ENCODE data around the gene FKBP5. TPM values are rescaled to one million over a fixed set of nuclear protein-coding genes. Genes with fewer than 3 reads are reported as not detected.
"Not testable (repeated sequence)": the region's sequence is repeated elsewhere in the genome, so short reads cannot be mapped to it uniquely, and the experiment has no call there.

FKBP5 gene
- total RNA-seq, 4 donors from 2014 or later = 453 to 676 (median 478) TPM

DNA sequence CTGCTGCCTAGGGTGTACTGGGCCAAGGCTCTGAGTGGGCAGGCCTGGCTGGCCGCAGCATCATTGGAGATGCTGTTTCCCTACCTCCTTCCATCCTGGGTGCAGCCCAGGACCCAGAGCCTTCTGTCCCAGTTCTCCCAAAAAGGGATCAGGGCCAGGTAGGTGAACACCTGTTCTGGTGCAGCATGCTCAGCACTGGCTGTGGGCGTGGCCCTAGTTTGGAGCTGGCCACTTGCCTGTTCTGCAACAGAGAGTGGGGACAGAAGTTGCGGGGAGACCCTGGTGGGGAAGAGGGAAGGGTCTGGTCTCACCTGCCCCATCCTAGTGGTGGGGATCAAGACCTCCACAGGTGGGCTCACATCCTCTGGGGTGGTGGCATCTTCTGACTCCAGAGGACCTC is 46.7 kb upstream of the FKBP5 start:
- no peak overlapping the region for H3K4me3 ChIP-seq
- 80% methylated on average over 2 of the region's 3 CpGs; no CpG with 5 or more reads in 1 of the 2 donors for WGBS, 2 donors (ENCODE audit: low coverage in 1 of 2)
- no peaks in the 10 kb centered on the region for H3K36me3 ChIP-seq
- H3K9me3 ChIP-seq = no peaks in the 10 kb centered on the region
- H3K27ac ChIP-seq = peak overlapping the region in 1 of 4 donors; percentile 98
- no peak for ATAC-seq
- H3K4me1 ChIP-seq = peaks cover 9 to 66% (median 26%) of the 10 kb centered on the region in 3 donors
- TF ChIP-seq POLR2A (IDR thresholded peaks at IDR 0.05) (no peak), POLR2AphosphoS5 (IDR thresholded peaks at IDR 0.05) (no peak), CTCF (IDR thresholded peaks at IDR 0.05) (no peak), EP300 (IDR thresholded peaks at IDR 0.05) (no peak)
- H3K27me3 ChIP-seq = no peaks in the 10 kb centered on the region

- H3K36me3 ChIP-seq, H3K9me3 ChIP-seq, H3K4me3 ChIP-seq, H3K27me3 ChIP-seq, ATAC-seq: not testable (repeated sequence)
- Histone ChIP-seq H3K27ac (peak overlapping the region in 3 of 4 donors; percentile 94 to 100 (median 98)), H3K4me1 (peaks cover 20 to 77% (median 37%) of the 10 kb centered on the region in 3 donors)
- 90 to 100% methylated on average over 2 to 6 of the region's 12 CpGs for WGBS, 2 donors (ENCODE audit: low coverage in 1 of 2)
These were observed 45.6 kb upstream of the FKBP5 start for GRCh38 chr6:35734319-35734718.

- WGBS, 2 donors (ENCODE audit: low coverage in 1 of 2) = 82 to 100% methylated on average over 2 to 3 of the region's 8 CpGs
- Histone ChIP-seq H3K4me3 (no peak overlapping the region), H3K36me3 (no peaks in the 10 kb centered on the region), H3K27ac (peak overlapping the region; percentile 89 to 100 (median 96)), H3K9me3 (no peaks in the 10 kb centered on the region), H3K27me3 (no peaks in the 10 kb centered on the region), H3K4me1 (peaks cover 27 to 84% (median 44%) of the 10 kb centered on the region in 3 donors)
- no peak for ATAC-seq
- TF ChIP-seq CTCF (IDR thresholded peaks at IDR 0.05) (no peak), POLR2AphosphoS5 (IDR thresholded peaks at IDR 0.05) (no peak), POLR2A (IDR thresholded peaks at IDR 0.05) (no peak), EP300 (IDR thresholded peaks at IDR 0.05) (no peak)
These were observed 44.9 kb upstream of the FKBP5 start for GRCh38 chr6:35733633-35734032.

DNA sequence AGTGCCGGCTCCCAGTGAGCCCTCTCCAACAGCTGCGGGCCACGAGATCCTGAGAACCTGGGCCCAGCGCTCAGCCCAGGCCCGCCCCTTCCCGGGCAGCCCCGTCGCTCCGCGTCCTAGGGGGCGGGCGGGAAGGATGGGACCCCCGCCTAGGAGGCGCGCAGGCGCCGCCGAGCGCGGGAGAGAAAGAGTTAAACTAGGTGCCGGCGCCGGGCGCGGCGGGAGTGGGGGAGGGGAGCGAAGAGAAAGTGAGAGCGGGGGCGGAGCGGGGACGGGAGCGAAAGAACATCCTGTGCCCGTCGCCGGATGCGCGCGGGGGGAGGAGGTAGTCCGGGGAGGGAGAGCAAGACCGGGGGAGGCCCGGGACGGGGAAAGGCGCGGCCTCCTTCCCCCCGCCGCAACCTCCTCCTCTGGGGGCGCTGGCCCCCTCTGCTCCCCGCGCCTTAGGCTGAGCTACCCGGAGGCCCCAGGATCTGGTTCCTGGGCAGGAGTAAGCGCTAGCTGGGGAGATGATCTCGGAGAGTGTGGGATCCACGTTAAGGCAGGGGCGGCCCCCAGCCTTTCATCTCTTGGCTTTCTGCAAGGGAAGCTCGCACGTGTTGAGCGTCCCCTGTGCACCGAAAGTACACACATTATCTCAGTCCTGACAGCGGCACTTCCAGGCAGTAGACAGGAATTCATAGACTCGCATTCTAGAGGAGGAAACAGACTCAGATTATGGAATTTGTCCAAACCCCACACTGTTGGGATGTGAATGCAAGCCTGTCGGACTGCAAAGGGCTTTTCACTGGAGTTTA is 43.2 kb upstream of the FKBP5 start:
- Histone ChIP-seq H3K4me1 (peaks cover 32 to 93% (median 54%) of the 10 kb centered on the region in 3 donors), H3K27me3 (no peaks in the 10 kb centered on the region), H3K4me3 (peak overlapping the region; percentile 34 to 78), H3K9me3 (no peaks in the 10 kb centered on the region), H3K36me3 (no peaks in the 10 kb centered on the region), H3K27ac (peak overlapping the region; percentile 89 to 100 (median 96))
- TF ChIP-seq POLR2A (IDR thresholded peaks at IDR 0.05) (peak in 1 of 2 donors; percentile 18), CTCF (IDR thresholded peaks at IDR 0.05) (peak in 1 of 4 experiments; percentile 23), EP300 (IDR thresholded peaks at IDR 0.05) (peak; percentile 81), POLR2AphosphoS5 (IDR thresholded peaks at IDR 0.05) (peak; percentile 90)
- WGBS, 2 donors (ENCODE audit: low coverage in 1 of 2) = 0% methylated on average over 1 to 10 of the region's 61 CpGs
- ATAC-seq = peak; percentile 66

DNA sequence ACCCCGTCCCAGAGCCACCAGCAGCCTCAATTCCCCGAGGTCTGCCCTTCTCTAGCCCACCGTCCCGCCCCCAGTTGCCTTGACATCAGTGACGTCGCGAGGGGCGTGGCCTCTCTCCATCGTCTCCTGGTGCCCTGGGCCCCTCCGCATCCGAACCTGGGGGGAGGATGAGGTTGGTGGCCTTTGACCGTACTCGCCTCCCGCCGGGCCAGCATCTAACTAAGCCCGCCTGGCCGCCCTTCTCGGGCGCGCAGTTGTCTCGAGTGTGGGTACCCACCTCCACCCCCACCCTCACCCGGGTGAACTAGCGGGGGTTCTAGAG is 42.7 kb upstream of the FKBP5 start:
- Histone ChIP-seq H3K27me3 (no peaks in the 10 kb centered on the region), H3K36me3 (no peaks in the 10 kb centered on the region), H3K27ac (peak overlapping the region; percentile 89 to 100 (median 96)), H3K4me3 (peak overlapping the region; percentile 34 to 78), H3K9me3 (no peaks in the 10 kb centered on the region), H3K4me1 (peaks cover 32 to 93% (median 60%) of the 10 kb centered on the region in 3 donors)
- 0% methylated on average over 4 of the region's 23 CpGs; no CpG with 5 or more reads in 1 of the 2 donors for WGBS, 2 donors (ENCODE audit: low coverage in 1 of 2)
- TF ChIP-seq CTCF (IDR thresholded peaks at IDR 0.05) (peak in 1 of 4 experiments; percentile 20), EP300 (IDR thresholded peaks at IDR 0.05) (peak; percentile 18), POLR2A (IDR thresholded peaks at IDR 0.05) (peak; percentile 82 to 87), POLR2AphosphoS5 (IDR thresholded peaks at IDR 0.05) (peak; percentile 91)
- ATAC-seq = peak; percentile 58

All from gastroesophageal sphincter (tissue), 4 donors.